ENCODE data around the gene IFIH1. TPM values are rescaled to one million over a fixed set of nuclear protein-coding genes. Genes with fewer than 3 reads are reported as not detected.

IFIH1 gene
- total RNA-seq, 1 experiment from 2014 or later = 5.1 TPM

DNA sequence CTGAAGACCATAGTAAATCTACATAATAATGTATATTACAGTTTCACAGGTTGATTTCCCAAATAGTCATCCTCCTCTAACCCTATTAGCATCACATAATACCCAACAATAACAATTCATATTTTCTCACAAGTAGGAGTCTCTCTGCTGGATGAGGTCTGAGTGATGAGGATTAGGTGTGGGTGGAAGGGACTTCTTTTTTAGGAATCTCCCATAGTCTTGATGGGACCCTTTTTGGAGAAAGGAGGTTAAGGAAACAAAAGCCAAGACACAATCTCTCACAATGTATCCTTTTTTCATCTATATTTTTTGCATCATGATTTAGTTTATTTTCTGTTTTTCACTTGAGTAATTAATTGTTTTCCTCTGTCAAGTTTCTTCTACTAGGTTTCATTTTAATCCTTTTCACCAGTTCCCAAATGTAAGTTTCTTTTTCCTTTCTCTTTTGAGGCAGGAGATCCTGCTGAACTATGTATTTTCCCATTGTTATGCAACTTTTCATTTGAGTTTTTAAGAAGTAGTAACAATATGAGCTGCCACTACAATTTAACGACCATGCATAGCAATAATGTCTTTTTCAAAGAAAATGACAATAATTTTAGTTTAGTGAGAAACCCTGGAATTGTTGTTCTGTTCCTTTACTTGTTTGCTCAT is 2.5 kb upstream of the IFIH1 start:
- POLR2A ChIA-PET (ENCODE audit: low non-redundant PET) = no interaction called here

DNA sequence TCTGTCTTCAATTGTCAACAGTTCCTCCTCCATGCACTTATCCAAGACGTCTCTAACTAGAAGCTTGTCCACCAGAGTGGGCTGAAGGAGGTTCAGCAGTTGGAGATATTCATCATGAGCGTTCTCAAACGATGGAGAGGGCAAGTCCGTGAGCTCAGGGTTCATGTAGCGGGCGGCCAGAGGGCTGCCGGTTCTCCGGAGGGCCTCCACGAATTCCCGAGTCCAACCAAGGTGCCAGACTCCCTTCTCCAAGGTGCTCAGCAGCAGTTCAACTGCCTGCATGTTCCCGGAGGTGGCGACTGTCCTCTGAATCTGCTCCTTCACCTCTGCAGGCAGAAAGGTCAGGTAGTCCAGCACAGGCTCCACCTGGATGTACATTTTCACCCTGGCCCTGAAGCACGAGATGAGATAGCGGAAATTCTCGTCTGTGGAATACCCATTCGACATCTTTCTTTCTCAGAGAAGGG is 590 bp downstream of the IFIH1 start:
- peak overlapping the region; percentile 60 for H3K27ac ChIP-seq (ENCODE audit: low read depth, low read length, poor library complexity, severe bottlenecking)
- H3K27me3 ChIP-seq (replicated peaks; ENCODE audit: insufficient read depth, low read depth, low read length, poor library complexity) = no peaks in the 10 kb centered on the region
- no peaks in the 10 kb centered on the region for H3K4me1 ChIP-seq (ENCODE audit: insufficient read depth, low read length, poor library complexity, severe bottlenecking)
- no peaks in the 10 kb centered on the region for H3K9me3 ChIP-seq (ENCODE audit: low read depth, low read length, poor library complexity, severe bottlenecking)
- BruUV-seq (replicated peaks) = TSS peak; percentile 35
- peak; percentile 12 for DNase-seq (ENCODE audit: low spot score)
- peak overlapping the region; percentile 77 for H3K4me3 ChIP-seq (ENCODE audit: low read depth, low read length, poor library complexity, severe bottlenecking)
- no peak for TF ChIP-seq EZH2 (IDR thresholded peaks at IDR 0.05; ENCODE audit: borderline replicate concordance, low read depth, low read length, poor library complexity, severe bottlenecking)
- TF ChIP-seq, protein P1, sequence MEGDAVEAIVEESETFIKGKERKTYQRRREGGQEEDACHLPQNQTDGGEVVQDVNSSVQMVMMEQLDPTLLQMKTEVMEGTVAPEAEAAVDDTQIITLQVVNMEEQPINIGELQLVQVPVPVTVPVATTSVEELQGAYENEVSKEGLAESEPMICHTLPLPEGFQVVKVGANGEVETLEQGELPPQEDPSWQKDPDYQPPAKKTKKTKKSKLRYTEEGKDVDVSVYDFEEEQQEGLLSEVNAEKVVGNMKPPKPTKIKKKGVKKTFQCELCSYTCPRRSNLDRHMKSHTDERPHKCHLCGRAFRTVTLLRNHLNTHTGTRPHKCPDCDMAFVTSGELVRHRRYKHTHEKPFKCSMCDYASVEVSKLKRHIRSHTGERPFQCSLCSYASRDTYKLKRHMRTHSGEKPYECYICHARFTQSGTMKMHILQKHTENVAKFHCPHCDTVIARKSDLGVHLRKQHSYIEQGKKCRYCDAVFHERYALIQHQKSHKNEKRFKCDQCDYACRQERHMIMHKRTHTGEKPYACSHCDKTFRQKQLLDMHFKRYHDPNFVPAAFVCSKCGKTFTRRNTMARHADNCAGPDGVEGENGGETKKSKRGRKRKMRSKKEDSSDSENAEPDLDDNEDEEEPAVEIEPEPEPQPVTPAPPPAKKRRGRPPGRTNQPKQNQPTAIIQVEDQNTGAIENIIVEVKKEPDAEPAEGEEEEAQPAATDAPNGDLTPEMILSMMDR (conservative IDR thresholded peaks at IDR 0.05; ENCODE audit: low read depth, low read length) = no peak
- intact Hi-C loops (cut with micrococcal nuclease; ENCODE audit: unreplicated experiment) = no loop called here
- CTCF ChIA-PET = interaction anchor here (0.6 kb wide), 1 partner anchor 944 kb away, joined by 3 read pairs; no protein-coding TSS in a partner anchor
- POLR2A ChIA-PET (ENCODE audit: low non-redundant PET) = no interaction called here
- no peaks in the 10 kb centered on the region for H3K36me3 ChIP-seq (ENCODE audit: insufficient read depth, low read length, poor library complexity, severe bottlenecking)

More for the DNA sequence above, 2.5 kb upstream of the IFIH1 start:
- Histone ChIP-seq H3K27ac (ENCODE audit: low read depth, low read length, poor library complexity, severe bottlenecking) (no peak overlapping the region), H3K4me1 (ENCODE audit: insufficient read depth, low read length, poor library complexity, severe bottlenecking) (no peaks in the 10 kb centered on the region), H3K4me3 (ENCODE audit: low read depth, low read length, poor library complexity, severe bottlenecking) (no peak overlapping the region), H3K9me3 (ENCODE audit: low read depth, low read length, poor library complexity, severe bottlenecking) (no peaks in the 10 kb centered on the region), H3K27me3 (replicated peaks; ENCODE audit: insufficient read depth, low read depth, low read length, poor library complexity) (no peaks in the 10 kb centered on the region), H3K36me3 (ENCODE audit: insufficient read depth, low read length, poor library complexity, severe bottlenecking) (no peaks in the 10 kb centered on the region)
- BruUV-seq (replicated peaks) = no TSS peak
- CTCF ChIA-PET = no interaction called here
- DNase-seq (ENCODE audit: low spot score) = no peak
- intact Hi-C loops (cut with micrococcal nuclease; ENCODE audit: unreplicated experiment) = no loop called here
- no peak for TF ChIP-seq EZH2 (IDR thresholded peaks at IDR 0.05; ENCODE audit: borderline replicate concordance, low read depth, low read length, poor library complexity, severe bottlenecking)
- TF ChIP-seq, protein P1 (conservative IDR thresholded peaks at IDR 0.05; ENCODE audit: low read depth, low read length) = no peak

DNA sequence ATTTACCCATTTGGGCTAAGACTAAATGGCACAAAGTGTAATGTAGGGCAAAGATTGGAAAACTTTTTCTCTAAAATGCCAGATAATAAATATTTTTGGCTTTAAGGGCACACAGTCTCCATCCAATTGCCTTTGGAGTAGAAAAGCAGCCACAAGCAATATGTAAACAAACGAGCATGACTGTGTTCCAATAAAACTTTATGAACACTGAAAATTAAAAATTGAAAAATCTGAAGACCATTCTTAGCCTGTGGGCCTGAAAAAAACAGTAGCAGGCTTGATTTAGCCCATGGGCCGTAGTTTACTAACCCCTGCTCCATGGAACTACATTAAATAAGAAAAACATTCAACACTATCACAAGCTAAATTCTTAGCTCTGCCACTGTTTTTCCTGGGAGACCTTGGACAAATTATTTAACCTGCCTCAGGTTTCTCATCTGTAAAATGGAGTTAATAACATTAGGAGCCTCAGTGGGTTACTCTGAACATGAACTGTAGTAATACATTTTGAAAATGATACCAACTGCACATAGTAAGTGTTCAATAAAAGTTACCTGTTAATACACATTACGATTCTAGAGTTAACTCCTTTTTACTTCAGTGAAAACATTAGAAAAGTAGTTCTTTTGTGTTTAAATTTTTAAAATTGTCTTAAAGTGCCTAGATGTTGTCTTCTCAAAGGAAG is 1.3 kb downstream of the IFIH1 start:
- Histone ChIP-seq H3K9me3 (ENCODE audit: low read depth, low read length, poor library complexity, severe bottlenecking) (no peaks in the 10 kb centered on the region), H3K4me1 (ENCODE audit: insufficient read depth, low read length, poor library complexity, severe bottlenecking) (no peaks in the 10 kb centered on the region), H3K27ac (ENCODE audit: low read depth, low read length, poor library complexity, severe bottlenecking) (no peak overlapping the region), H3K4me3 (ENCODE audit: low read depth, low read length, poor library complexity, severe bottlenecking) (peak overlapping the region; percentile 77), H3K36me3 (ENCODE audit: insufficient read depth, low read length, poor library complexity, severe bottlenecking) (no peaks in the 10 kb centered on the region), H3K27me3 (replicated peaks; ENCODE audit: insufficient read depth, low read depth, low read length, poor library complexity) (no peaks in the 10 kb centered on the region)
- no peak for DNase-seq (ENCODE audit: low spot score)
- TF ChIP-seq, protein P1 (conservative IDR thresholded peaks at IDR 0.05; ENCODE audit: low read depth, low read length) = no peak
- no peak for TF ChIP-seq EZH2 (IDR thresholded peaks at IDR 0.05; ENCODE audit: borderline replicate concordance, low read depth, low read length, poor library complexity, severe bottlenecking)
- intact Hi-C loops (cut with micrococcal nuclease; ENCODE audit: unreplicated experiment) = no loop called here
- ChIA-PET CTCF (no interaction called here), POLR2A (ENCODE audit: low non-redundant PET) (no interaction called here)
- no TSS peak for BruUV-seq (replicated peaks)

Data from A673 (cell line).